LoVo (cell line): Measurements from ENCODE around the gene MAPKAPK5.
"Not testable (repeated sequence)": the region's sequence is repeated elsewhere in the genome, so short reads cannot be mapped to it uniquely, and the experiment has no call there.

Experiments
- DNase-seq: peaks from one replicate; pipeline ENCODE4 v3.0.0-alpha.2; 2016; ENCODE audit warnings: low spot score

Gene MAPKAPK5, protein sequence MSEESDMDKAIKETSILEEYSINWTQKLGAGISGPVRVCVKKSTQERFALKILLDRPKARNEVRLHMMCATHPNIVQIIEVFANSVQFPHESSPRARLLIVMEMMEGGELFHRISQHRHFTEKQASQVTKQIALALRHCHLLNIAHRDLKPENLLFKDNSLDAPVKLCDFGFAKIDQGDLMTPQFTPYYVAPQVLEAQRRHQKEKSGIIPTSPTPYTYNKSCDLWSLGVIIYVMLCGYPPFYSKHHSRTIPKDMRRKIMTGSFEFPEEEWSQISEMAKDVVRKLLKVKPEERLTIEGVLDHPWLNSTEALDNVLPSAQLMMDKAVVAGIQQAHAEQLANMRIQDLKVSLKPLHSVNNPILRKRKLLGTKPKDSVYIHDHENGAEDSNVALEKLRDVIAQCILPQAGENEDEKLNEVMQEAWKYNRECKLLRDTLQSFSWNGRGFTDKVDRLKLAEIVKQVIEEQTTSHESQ

GRCh38 chr12:111841750-111842555, at the start of gene MAPKAPK5:
Gene MAPKAPK5 (plus strand): TSS chr12:111842228. CDS start chr12:111842734, 506 bp downstream.
- peak; percentile 99 for DNase-seq

GRCh38 chr12:111792856-111793235, 49.2 kb upstream of the MAPKAPK5 start:
- DNase-seq, result no peak

DNA sequence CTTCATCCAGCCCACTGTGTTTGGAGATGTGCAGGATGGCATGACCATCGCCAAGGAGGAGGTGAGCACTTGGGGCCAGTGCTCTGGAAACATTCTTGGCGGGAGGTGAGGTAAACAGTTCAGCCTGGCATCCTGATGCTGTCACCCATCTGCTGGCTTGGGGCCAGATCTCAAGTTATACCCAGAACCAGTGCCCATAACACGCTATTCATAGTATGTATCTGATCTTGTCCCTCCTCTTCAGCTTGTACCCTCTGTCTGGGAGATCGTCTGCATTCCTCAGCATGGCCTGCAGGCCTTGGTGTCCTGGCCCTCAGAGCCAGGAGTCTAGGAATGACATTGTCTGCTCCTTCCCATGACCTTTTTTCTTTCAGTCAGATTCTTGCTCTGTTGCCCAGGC, 43.8 kb upstream of the MAPKAPK5 start:
- no peak for DNase-seq

- DNase-seq, result no peak
Measured at GRCh38 chr12:111799758-111800157, 42.3 kb upstream of the MAPKAPK5 start.

DNA sequence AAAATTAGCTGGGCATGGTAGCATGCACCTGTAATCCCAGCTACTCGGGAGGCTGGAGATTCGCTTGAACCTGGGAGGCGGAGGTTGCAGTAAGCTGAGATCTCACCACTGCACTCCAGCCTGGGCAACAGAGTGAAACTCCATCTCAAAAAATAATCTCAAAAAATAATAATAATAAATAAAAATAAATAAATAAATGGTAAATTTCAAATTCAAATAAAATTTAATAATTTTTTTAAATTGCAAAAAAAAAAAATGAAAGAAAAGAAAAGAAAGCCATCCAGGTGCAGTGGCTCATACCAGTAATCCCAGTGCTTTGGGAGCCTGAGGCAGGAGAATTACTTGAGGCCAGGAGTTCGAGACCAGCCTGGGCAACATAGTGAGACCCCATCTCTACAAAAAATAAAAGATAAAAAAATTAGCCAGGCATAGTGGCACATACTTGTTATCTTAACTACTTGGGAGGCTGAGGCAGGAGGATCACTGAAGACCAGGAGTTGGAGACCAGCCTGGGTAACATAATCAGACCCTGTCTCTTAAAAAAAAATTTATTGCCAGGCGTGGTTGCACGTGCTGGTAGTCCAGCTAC, 38.9 kb upstream of the MAPKAPK5 start:
- no peak for DNase-seq

DNA sequence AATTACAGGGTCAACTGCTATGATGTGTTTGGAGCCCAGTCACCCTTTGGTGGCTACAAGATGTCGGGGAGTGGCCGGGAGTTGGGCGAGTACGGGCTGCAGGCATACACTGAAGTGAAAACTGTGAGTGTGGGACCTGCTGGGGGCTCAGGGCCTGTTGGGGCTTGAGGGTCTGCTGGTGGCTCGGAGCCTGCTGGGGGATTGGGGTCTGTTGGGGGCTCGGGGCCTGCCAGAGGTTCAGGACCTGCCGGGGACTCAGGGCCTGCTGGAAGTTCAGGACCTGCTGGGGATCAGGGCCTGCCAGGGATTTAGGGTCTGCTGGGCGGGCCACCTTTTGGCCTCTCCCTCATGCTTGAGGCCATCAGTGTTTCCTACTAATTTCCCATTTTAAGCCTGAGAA, 38.2 kb upstream of the MAPKAPK5 start:
- DNase-seq, result no peak

DNA sequence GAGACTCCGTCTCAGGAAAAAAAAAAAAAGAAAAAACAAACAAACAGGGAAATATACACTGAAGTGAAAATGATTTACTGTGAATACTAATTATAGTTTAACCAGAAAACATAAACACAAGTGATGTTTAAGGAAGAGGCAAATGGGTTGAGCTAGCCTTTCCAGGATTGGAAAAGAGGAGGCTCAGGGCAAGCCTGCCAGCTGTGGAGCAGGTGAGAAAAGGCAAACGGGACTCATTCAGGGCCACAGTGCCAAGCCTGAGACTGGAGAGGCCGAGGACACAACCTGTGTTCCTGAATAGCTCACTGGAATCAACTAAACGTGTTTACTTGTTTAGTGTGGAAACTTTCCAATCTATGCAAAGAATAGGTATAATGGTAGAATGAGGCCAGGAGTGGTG, 35.7 kb upstream of the MAPKAPK5 start:
- DNase-seq, result no peak

GRCh38 chr12:111807232-111807631, 34.8 kb upstream of the MAPKAPK5 start:
- no peak for DNase-seq

DNA sequence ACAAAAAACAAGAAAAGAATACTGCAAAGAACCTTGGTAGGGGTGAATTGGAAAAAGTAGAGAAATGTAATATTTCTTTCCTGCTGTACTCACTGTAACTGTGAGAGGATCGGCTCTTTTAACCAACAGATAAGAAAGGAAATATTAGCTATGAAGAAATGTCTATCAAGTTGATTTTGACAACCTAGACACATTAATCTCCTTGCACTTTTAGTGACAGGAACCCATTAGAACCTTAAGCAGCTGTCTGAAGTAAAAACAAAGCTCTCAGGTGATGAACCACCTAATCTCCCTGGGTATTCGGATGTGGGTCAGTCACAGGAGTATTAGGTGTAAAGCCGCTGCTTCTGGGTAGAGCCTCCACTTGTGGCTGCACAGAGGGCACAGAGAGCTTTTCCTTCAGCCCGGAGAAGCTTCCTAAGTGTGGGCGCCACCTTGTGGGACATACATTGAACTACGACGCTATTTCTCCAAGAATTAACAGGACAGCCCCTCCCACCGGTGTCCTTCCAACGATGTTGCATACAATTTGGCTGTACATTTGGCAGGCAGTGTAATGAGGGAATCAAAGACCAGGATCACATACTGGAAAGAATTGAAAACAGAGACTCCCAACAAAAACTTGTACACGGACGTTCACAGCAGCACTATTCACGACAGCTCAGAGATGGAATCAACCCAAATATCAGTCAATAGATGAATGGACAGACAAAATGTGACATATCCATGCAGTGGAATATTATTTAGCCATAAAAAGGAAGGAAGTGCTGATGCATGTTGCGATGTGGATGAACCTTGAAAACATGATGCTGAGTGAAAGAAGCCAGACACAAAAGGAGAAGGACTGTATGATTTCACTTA, 28.9 kb upstream of the MAPKAPK5 start:
- DNase-seq, result peak; percentile 90

DNA sequence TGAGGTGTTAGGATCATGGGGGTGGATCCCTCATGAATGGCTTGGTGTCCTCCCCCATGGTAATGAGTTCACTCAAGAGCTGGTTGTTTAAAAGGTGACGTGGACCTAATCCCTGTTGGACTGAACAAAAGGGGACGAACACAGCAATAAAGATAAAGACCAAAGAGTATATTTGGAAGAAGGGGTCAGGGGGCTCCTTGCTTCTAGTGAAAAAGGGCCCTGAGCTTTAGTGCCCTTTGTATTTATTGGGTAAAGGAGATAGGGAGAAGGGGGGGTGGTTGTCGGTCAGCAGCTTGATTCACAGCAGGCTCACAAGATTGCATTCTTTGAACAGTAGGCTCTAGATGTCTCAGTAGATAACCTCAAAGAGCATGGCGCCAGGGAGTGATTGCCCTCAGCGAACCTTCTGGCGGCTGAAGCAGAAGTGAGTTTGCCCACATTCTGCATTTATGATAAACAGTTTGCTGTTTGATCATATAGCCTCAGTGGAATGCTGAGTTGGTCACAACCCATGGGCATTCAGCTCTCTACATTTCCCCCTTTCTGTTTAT, 25.9 kb upstream of the MAPKAPK5 start:
- no peak for DNase-seq

DNA sequence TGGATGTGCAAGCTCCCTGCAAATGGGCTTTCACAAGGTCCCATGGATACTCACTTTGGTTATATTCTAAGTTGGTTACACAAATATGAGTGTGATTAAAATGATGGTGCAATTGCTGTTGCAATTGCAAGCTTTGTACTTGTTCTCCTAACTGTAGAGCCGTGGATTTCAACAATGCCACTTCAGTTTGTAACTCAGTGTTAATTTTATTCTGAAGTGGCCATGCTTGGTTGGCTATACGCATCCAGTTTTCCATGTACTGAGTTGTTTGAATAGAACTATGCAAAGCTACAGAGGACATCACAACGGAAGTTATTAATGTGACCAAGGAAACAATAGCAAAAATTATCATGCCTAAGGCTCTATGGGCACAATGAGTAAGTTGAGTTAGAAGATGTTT, 25.1 kb upstream of the MAPKAPK5 start:
- DNase-seq, result not testable (repeated sequence)

DNA sequence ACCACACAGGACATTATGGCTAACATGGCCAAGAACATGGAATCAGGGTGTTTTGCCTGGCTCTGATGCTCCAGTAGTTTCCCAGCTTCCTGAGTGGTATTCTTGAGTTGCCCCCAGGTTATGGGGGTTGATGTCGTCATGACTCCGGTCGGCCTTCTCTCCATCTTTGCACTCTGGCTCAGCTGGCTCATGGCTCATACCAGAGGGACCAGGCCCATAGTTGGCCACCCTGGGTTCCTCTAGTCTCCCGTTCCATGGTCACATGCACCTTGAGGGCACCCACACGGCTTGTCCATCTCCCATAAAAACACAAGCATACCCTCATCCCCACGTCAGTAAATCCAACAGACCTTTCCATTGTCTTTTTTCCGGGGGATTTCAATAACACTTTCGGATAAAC, 23.7 kb upstream of the MAPKAPK5 start:
- DNase-seq, result no peak

DNA sequence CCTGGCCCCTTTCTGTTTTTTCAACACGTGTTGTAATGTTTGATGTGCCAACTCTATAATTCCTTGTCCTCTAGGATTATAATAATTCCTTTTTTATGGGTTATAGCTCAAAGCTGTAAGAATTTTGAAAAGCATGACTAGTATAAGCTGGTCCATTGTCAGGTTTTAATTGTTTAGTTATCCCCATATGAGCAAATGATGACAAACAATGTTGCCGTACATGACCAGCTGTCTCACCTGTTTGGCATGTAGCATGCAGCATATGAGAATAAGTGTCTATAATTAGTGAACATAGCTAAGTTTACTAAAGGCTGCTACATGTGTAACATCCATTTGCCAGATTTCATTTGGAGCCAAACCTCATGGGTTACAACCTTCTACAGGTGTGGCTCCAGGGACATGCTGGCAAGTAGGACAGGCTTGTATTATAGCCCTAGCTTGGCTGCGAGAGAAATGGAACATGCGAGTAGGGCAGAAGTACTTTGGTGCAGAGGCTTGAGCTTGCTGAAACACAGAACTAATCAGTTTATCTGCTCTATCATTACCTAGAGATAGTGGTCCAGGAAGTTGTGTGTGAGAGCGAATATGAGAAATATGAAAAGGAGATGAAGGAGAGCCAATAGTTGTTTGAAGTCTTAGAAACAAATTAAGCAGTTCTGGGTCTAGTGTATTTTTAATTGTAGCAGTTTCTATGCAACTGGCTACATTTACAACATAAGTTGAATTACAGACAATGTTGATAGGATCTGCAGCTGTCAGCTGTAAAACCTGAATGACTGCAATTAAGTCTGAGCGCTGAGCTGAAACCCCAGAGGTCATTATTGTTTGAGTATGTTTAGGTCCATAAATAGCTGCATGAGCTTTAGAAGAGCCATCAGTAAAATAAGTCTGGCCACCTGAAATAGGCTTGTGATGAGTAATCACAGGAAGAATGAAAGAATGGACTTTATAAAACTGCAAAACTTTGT, 22.6 kb upstream of the MAPKAPK5 start:
- DNase-seq, result peak; percentile 32

GRCh38 chr12:111820828-111821227, 21.2 kb upstream of the MAPKAPK5 start:
- DNase-seq, result not testable (repeated sequence)

- DNase-seq, result no peak
Measured at GRCh38 chr12:111822886-111823285, 19.1 kb upstream of the MAPKAPK5 start.

DNA sequence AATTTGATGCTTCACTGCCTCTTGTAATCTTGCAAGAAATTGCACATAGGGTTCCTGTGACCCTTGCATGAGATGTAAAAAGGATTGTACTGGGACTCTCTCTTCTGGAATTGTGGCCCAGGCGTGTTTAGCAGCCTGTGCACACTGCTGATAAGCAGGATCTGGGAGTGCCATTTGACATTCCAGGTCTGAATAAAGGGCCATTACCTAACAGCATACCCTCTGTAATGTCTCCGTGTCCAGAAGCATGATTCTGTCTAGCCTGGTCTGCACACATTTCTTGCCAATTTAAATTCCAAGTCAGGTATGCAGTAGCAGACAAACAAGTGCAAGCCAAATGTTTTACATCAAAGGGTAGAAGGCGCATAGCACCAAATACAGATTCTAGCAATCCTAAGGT, 18.1 kb upstream of the MAPKAPK5 start:
- no peak for DNase-seq

DNA sequence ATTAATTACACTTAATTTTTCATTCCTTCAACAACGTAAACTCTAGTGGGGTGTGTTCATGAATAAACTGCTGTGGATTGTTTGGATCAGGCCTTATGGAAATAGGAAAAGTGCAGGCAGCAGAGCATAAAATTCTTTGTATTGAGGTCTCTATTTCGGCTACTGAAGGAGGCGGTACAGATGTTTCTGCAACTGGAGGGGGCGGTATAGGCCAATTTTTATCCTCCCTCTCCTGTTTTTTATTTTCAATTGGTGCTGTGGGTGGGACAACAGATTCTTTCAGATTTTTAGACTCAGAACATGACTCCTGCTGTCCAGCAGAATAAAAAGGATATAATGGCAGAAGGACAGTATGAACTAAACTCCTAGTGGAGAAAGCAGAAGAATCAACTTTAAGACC, 17.7 kb upstream of the MAPKAPK5 start:
- DNase-seq, result not testable (repeated sequence)

GRCh38 chr12:111825509-111825908, 16.5 kb upstream of the MAPKAPK5 start:
- no peak for DNase-seq

- DNase-seq, result no peak
Measured at GRCh38 chr12:111826316-111826715, 15.7 kb upstream of the MAPKAPK5 start.

- no peak for DNase-seq
Measured at GRCh38 chr12:111826992-111827391, 15.0 kb upstream of the MAPKAPK5 start.
